K562 (cell line): ENCODE data around the gene CLCN1. TPM values are rescaled to one million over a fixed set of nuclear protein-coding genes. Genes with fewer than 3 reads are reported as not detected.

Experiments used
- KDM5B ChIP-seq: fragments of 200-600 bp; sonication (generic); IDR thresholded peaks from 2 replicates; pipeline ENCODE4 v1.6.1; 2012; ENCODE audit warnings: low read depth, mild to moderate bottlenecking, moderate library complexity, low read length, control low read depth, inconsistent platforms; ENCODE audit not compliant: insufficient replicate concordance
- MAZ ChIP-seq, 2 experiments: fragments of 450-650 bp in 1 of 2; sonication (generic) in 1 of 2; formaldehyde crosslinking; IDR thresholded peaks in 1 of 2; conservative IDR thresholded peaks in 1 of 2; 2 replicates each; pipeline versions ENCODE4 v1.4.0 to v1.5.0; 2020; ENCODE audit warnings: mild to moderate bottlenecking in 1 of 2, missing genetic modification reagents in 1 of 2
- NR4A1 ChIP-seq, 2 experiments: fragments of 250-450 bp in 1 of 2; fragments of 450-650 bp in 1 of 2; sonication (Bioruptor Pico) in 1 of 2; IDR thresholded peaks; 2 replicates each; pipeline versions ENCODE4 v1.4.0 to v1.6.1; 2016 to 2020; ENCODE audit warnings: mild to moderate bottlenecking in 2 of 2, missing compliant biosample characterization in 1 of 2, missing genetic modification characterization in 1 of 2, moderate library complexity in 1 of 2
- RBFOX2 ChIP-seq: fragments of 200-400 bp; formaldehyde crosslinking; IDR thresholded peaks from 2 replicates; pipeline ENCODE4 v1.6.1; 2017; ENCODE audit warnings: low read depth, mild to moderate bottlenecking, low read length, moderate library complexity
- SMARCA4 ChIP-seq: fragments of 450-650 bp; IDR thresholded peaks from 2 replicates; pipeline ENCODE4 v1.6.1; 2016
- SMC3 ChIP-seq: conservative IDR thresholded peaks from 2 replicates; pipeline ENCODE4 v1.6.1; 2011; ENCODE audit warnings: low read depth, low read length, improper control_type of control experiment; ENCODE audit not compliant: insufficient read depth
- ZFP36 ChIP-seq: fragments of 150-350 bp; IDR thresholded peaks from 2 replicates; pipeline ENCODE4 v1.6.1; 2018; ENCODE audit warnings: low read length, low read depth; ENCODE audit not compliant: partially characterized antibody
- ZNF740 ChIP-seq, 3 experiments: fragments of 200-800 bp in 1 of 3; sonication (Bioruptor generic) in 1 of 3; sonication (generic) in 1 of 3; formaldehyde crosslinking in 1 of 3; IDR thresholded peaks; 2 replicates each; pipeline versions ENCODE4 v1.6.1 to v1.8.0; 2016 to 2022; ENCODE audit warnings: mild to moderate bottlenecking in 2 of 3, missing compliant biosample characterization in 2 of 3, missing genetic modification characterization in 2 of 3, missing genetic modification reagents in 1 of 3
- ZNF766 ChIP-seq: fragments of 200-800 bp; sonication (Bioruptor generic); conservative IDR thresholded peaks from 2 replicates; pipeline ENCODE4 v1.6.1; 2016; ENCODE audit warnings: missing genetic modification characterization, missing compliant biosample characterization
- polyA plus RNA-seq, 8 experiments: library from polyadenylated mRNA; depleted of rRNA in 4 of 8; stranded (reverse) in 5 of 8; unstranded in 3 of 8; fragments of >200 nt; fragmentation: Nextera tagmentation in 2 of 8; fragmentation: Illumina TruSeq in 1 of 8; extraction: Ambion mirVana in 2 of 8; extraction: Trizol in 1 of 8; gene quantifications; 2 replicates each; pipeline versions ENCODE4 v1.2.1 to v1.2.3, GENCODE V29; 2011 to 2014; ENCODE audit warnings: inconsistent platforms in 1 of 8, missing spikeins in 1 of 8
- total RNA-seq, 7 experiments: library from RNA; depleted of rRNA in 6 of 7; stranded (reverse); fragments of >200 nt in 6 of 7; fragmentation: Illumina TruSeq in 2 of 7; extraction: Trizol in 2 of 7; gene quantifications; 2 replicates each; pipeline versions ENCODE4 v1.2.1 to v1.2.3, GENCODE V29; 2011 to 2021; ENCODE audit warnings: low replicate concordance in 1 of 7
- TF ChIP-seq, protein P1 (sequence below): fragments of 450-650 bp; IDR thresholded peaks from 2 replicates; pipeline ENCODE4 v1.6.1; 2016; ENCODE audit warnings: mild to moderate bottlenecking, moderate library complexity
- TF ChIP-seq, protein P2 (sequence below): sonication (generic); formaldehyde crosslinking; IDR thresholded peaks from 2 replicates; pipeline ENCODE4 v1.8.1; 2023; ENCODE audit warnings: mild to moderate bottlenecking, missing genetic modification reagents, moderate library complexity

The CLCN1 gene
- total and polyA plus RNA-seq, 9 of the 15 experiments (the other 6 are each of a cell fraction or from before 2014, with no cell fraction given): 0.01 to 0.11 (median 0.04) TPM; not detected in 4

DNA sequence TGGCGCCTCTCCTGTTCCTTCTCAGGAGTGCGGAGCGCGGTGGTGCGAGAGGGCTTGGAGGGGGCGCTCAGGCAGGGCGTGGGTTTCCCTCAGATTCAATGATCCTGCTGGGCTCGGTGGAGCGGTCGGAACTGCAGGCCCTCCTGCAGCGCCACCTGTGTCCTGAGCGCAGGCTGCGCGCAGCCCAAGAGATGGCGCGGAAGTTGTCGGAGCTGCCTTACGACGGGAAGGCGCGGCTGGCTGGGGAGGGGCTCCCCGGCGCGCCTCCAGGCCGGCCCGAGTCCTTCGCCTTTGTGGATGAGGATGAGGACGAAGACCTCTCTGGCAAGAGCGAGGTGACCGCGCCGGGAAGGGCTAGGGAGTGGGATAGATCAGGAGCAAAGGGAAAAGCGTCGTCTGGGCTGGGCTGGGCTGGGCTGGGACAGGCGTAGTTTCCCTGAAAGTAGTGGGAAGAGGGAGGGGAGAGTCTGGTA lies 29.6 kb downstream of the CLCN1 start (continued):
- TF ChIP-seq, protein P1, sequence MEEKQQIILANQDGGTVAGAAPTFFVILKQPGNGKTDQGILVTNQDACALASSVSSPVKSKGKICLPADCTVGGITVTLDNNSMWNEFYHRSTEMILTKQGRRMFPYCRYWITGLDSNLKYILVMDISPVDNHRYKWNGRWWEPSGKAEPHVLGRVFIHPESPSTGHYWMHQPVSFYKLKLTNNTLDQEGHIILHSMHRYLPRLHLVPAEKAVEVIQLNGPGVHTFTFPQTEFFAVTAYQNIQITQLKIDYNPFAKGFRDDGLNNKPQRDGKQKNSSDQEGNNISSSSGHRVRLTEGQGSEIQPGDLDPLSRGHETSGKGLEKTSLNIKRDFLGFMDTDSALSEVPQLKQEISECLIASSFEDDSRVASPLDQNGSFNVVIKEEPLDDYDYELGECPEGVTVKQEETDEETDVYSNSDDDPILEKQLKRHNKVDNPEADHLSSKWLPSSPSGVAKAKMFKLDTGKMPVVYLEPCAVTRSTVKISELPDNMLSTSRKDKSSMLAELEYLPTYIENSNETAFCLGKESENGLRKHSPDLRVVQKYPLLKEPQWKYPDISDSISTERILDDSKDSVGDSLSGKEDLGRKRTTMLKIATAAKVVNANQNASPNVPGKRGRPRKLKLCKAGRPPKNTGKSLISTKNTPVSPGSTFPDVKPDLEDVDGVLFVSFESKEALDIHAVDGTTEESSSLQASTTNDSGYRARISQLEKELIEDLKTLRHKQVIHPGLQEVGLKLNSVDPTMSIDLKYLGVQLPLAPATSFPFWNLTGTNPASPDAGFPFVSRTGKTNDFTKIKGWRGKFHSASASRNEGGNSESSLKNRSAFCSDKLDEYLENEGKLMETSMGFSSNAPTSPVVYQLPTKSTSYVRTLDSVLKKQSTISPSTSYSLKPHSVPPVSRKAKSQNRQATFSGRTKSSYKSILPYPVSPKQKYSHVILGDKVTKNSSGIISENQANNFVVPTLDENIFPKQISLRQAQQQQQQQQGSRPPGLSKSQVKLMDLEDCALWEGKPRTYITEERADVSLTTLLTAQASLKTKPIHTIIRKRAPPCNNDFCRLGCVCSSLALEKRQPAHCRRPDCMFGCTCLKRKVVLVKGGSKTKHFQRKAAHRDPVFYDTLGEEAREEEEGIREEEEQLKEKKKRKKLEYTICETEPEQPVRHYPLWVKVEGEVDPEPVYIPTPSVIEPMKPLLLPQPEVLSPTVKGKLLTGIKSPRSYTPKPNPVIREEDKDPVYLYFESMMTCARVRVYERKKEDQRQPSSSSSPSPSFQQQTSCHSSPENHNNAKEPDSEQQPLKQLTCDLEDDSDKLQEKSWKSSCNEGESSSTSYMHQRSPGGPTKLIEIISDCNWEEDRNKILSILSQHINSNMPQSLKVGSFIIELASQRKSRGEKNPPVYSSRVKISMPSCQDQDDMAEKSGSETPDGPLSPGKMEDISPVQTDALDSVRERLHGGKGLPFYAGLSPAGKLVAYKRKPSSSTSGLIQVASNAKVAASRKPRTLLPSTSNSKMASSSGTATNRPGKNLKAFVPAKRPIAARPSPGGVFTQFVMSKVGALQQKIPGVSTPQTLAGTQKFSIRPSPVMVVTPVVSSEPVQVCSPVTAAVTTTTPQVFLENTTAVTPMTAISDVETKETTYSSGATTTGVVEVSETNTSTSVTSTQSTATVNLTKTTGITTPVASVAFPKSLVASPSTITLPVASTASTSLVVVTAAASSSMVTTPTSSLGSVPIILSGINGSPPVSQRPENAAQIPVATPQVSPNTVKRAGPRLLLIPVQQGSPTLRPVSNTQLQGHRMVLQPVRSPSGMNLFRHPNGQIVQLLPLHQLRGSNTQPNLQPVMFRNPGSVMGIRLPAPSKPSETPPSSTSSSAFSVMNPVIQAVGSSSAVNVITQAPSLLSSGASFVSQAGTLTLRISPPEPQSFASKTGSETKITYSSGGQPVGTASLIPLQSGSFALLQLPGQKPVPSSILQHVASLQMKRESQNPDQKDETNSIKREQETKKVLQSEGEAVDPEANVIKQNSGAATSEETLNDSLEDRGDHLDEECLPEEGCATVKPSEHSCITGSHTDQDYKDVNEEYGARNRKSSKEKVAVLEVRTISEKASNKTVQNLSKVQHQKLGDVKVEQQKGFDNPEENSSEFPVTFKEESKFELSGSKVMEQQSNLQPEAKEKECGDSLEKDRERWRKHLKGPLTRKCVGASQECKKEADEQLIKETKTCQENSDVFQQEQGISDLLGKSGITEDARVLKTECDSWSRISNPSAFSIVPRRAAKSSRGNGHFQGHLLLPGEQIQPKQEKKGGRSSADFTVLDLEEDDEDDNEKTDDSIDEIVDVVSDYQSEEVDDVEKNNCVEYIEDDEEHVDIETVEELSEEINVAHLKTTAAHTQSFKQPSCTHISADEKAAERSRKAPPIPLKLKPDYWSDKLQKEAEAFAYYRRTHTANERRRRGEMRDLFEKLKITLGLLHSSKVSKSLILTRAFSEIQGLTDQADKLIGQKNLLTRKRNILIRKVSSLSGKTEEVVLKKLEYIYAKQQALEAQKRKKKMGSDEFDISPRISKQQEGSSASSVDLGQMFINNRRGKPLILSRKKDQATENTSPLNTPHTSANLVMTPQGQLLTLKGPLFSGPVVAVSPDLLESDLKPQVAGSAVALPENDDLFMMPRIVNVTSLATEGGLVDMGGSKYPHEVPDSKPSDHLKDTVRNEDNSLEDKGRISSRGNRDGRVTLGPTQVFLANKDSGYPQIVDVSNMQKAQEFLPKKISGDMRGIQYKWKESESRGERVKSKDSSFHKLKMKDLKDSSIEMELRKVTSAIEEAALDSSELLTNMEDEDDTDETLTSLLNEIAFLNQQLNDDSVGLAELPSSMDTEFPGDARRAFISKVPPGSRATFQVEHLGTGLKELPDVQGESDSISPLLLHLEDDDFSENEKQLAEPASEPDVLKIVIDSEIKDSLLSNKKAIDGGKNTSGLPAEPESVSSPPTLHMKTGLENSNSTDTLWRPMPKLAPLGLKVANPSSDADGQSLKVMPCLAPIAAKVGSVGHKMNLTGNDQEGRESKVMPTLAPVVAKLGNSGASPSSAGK: peak; percentile 79
- TF ChIP-seq SMARCA4: peak; percentile 43; the same call in 1 of the 2 replicates
- 0 out of 2 replicates have a peak, but pooled peaks have one; percentile 39 for TF ChIP-seq SMC3
- peak; percentile 50 for TF ChIP-seq ZFP36
- TF ChIP-seq NR4A1 (CRISPR knock-in tag; IDR thresholded peaks at IDR 0.05): no peak
- no peak for TF ChIP-seq NR4A1 (tag; IDR thresholded peaks at IDR 0.05)
- 0 out of 2 replicates have a peak, but pooled peaks have one; percentile 34 for TF ChIP-seq ZNF740 (CRISPR knock-in tag; IDR thresholded peaks at IDR 0.05)
- TF ChIP-seq ZNF740 (tag; IDR thresholded peaks at IDR 0.05): no peak
- TF ChIP-seq RBFOX2: peak; percentile 62
- TF ChIP-seq KDM5B: no peak
- no peak for TF ChIP-seq ZNF766 (CRISPR knock-in tag)
- TF ChIP-seq MAZ (CRISPR knock-in tag; conservative IDR thresholded peaks at IDR 0.05 in 1 of 2, IDR thresholded peaks at IDR 0.05 in 1 of 2): peak in 1 of 2 experiments; percentile 84; a peak in 2 of 4 replicates
- TF ChIP-seq, protein P2, sequence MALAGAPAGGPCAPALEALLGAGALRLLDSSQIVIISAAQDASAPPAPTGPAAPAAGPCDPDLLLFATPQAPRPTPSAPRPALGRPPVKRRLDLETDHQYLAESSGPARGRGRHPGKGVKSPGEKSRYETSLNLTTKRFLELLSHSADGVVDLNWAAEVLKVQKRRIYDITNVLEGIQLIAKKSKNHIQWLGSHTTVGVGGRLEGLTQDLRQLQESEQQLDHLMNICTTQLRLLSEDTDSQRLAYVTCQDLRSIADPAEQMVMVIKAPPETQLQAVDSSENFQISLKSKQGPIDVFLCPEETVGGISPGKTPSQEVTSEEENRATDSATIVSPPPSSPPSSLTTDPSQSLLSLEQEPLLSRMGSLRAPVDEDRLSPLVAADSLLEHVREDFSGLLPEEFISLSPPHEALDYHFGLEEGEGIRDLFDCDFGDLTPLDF: 0 out of 2 replicates have a peak, but pooled peaks have one; percentile 7
